ENCODE measurements around the gene DOK5.

DOK5 gene

DNA sequence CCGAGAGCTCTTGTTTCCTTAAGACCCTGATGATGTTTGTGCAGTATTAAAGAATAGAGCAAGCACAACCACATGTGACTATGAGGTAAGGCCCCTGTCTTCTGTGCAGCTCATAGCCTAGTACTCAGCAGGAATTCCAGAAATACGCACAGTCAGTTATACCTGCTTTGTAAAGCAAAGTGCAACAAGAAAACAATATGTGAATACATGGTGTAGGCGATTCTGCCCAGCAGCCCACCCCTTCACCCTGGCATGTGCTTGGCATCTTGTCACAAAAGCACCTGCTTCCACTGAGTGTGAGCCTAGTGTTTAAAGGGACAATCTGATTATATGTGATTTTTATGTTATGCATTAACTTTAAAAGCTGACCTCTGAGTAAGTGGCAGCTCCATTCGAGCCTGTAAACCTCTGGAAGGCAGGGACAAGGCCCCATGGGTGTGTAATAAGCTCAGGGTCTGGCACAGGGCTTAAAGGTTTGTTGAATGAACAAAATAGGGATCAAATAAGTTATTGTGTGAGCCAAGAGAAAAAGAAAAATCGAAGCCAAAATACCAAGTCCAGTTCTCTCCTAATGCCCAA is 148.7 kb downstream of the DOK5 start:
- H3K9ac ChIP-seq (ENCODE audit: low read depth, low read length): no peak overlapping the region

GRCh38 chr20:54624706-54625390 is 149.5 kb downstream of the DOK5 start:
- Histone ChIP-seq H3K4me3 (ENCODE audit: low read depth in 1 of 2, low read length in 2 of 2) (no peak overlapping the region), H3K4me1 (ENCODE audit: insufficient read depth, low read length) (no peaks in the 10 kb centered on the region), H3K27ac (ENCODE audit: low read length) (no peak overlapping the region), H4K20me1 (ENCODE audit: insufficient read depth, low read length) (no peaks in the 10 kb centered on the region), H3K36me3 (ENCODE audit: insufficient read depth, low read length) (no peaks in the 10 kb centered on the region), H3K79me2 (ENCODE audit: insufficient read depth, low read length) (no peaks in the 10 kb centered on the region), H2AFZ (ENCODE audit: low read depth, low read length) (no peak overlapping the region), H3K9me3 (ENCODE audit: insufficient read depth, low read length, severe bottlenecking) (no peaks in the 10 kb centered on the region), H3K27me3 (ENCODE audit: insufficient read depth, low read length, poor library complexity) (peaks cover 21% of the 10 kb centered on the region), H3K9ac (ENCODE audit: low read depth, low read length) (no peak overlapping the region), H3K4me2 (ENCODE audit: insufficient read depth, low read length) (no peak overlapping the region)
- ATAC-seq (ENCODE audit: insufficient read depth, low read depth) (no peak), DNase-seq (no peak)
- TF ChIP-seq, protein P1, sequence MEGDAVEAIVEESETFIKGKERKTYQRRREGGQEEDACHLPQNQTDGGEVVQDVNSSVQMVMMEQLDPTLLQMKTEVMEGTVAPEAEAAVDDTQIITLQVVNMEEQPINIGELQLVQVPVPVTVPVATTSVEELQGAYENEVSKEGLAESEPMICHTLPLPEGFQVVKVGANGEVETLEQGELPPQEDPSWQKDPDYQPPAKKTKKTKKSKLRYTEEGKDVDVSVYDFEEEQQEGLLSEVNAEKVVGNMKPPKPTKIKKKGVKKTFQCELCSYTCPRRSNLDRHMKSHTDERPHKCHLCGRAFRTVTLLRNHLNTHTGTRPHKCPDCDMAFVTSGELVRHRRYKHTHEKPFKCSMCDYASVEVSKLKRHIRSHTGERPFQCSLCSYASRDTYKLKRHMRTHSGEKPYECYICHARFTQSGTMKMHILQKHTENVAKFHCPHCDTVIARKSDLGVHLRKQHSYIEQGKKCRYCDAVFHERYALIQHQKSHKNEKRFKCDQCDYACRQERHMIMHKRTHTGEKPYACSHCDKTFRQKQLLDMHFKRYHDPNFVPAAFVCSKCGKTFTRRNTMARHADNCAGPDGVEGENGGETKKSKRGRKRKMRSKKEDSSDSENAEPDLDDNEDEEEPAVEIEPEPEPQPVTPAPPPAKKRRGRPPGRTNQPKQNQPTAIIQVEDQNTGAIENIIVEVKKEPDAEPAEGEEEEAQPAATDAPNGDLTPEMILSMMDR (IDR thresholded peaks at IDR 0.05; ENCODE audit: borderline replicate concordance, extremely low read depth, low read length, poor library complexity, severe bottlenecking): no peak
- TF ChIP-seq EZH2 (IDR thresholded peaks at IDR 0.05; ENCODE audit: borderline replicate concordance, low read depth, low read length, severe bottlenecking): no peak

More for the DNA sequence above, 148.7 kb downstream of the DOK5 start:
- Histone ChIP-seq H3K4me2 (ENCODE audit: insufficient read depth, low read length) (no peak overlapping the region), H3K4me1 (ENCODE audit: insufficient read depth, low read length) (no peaks in the 10 kb centered on the region), H2AFZ (ENCODE audit: low read depth, low read length) (no peak overlapping the region), H3K27ac (ENCODE audit: low read length) (no peak overlapping the region), H3K27me3 (ENCODE audit: insufficient read depth, low read length, poor library complexity) (peaks cover 21% of the 10 kb centered on the region), H3K36me3 (ENCODE audit: insufficient read depth, low read length) (no peaks in the 10 kb centered on the region), H3K9me3 (ENCODE audit: insufficient read depth, low read length, severe bottlenecking) (no peaks in the 10 kb centered on the region), H4K20me1 (ENCODE audit: insufficient read depth, low read length) (no peaks in the 10 kb centered on the region), H3K4me3 (ENCODE audit: low read depth in 1 of 2, low read length in 2 of 2) (no peak overlapping the region), H3K79me2 (ENCODE audit: insufficient read depth, low read length) (no peaks in the 10 kb centered on the region)
- TF ChIP-seq, protein P1 (IDR thresholded peaks at IDR 0.05; ENCODE audit: borderline replicate concordance, extremely low read depth, low read length, poor library complexity, severe bottlenecking): no peak
- no peak for TF ChIP-seq EZH2 (IDR thresholded peaks at IDR 0.05; ENCODE audit: borderline replicate concordance, low read depth, low read length, severe bottlenecking)
- DNase-seq (no peak), ATAC-seq (ENCODE audit: insufficient read depth, low read depth) (no peak)

DNA sequence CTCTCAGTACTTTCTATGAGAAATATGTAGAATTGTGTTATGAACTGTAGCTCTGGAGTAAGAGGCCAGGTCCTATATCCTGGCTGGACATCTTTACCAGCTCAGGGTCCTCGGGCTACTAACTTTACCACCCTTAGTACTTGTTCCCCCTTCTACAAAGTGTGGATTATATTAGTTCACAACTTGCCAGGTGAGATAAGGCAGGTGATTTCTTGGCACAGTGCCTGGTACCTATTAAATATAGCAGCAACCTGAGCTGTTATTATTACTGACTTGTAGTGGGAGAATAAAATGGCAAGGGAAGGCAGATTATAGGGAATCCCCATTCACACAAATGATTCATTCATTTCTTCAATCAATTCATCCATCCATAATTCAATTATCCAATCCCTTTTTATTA is 150.1 kb downstream of the DOK5 start:
- no peak overlapping the region for H3K4me3 ChIP-seq (ENCODE audit: low read depth in 1 of 2, low read length in 2 of 2)
- no peaks in the 10 kb centered on the region for H4K20me1 ChIP-seq (ENCODE audit: insufficient read depth, low read length)
- H3K4me1 ChIP-seq (ENCODE audit: insufficient read depth, low read length): no peaks in the 10 kb centered on the region
- no peak overlapping the region for H3K27ac ChIP-seq (ENCODE audit: low read length)
- H3K36me3 ChIP-seq (ENCODE audit: insufficient read depth, low read length): no peaks in the 10 kb centered on the region
- no peaks in the 10 kb centered on the region for H3K79me2 ChIP-seq (ENCODE audit: insufficient read depth, low read length)
- TF ChIP-seq, protein P1 (IDR thresholded peaks at IDR 0.05; ENCODE audit: borderline replicate concordance, extremely low read depth, low read length, poor library complexity, severe bottlenecking): no peak
- TF ChIP-seq EZH2 (IDR thresholded peaks at IDR 0.05; ENCODE audit: borderline replicate concordance, low read depth, low read length, severe bottlenecking): no peak
- H3K9me3 ChIP-seq (ENCODE audit: insufficient read depth, low read length, severe bottlenecking): no peaks in the 10 kb centered on the region
- H3K4me2 ChIP-seq (ENCODE audit: insufficient read depth, low read length): no peak overlapping the region
- H3K9ac ChIP-seq (ENCODE audit: low read depth, low read length): no peak overlapping the region
- ATAC-seq (ENCODE audit: insufficient read depth, low read depth) (no peak), DNase-seq (no peak)
- H2AFZ ChIP-seq (ENCODE audit: low read depth, low read length): no peak overlapping the region
- peaks cover 21% of the 10 kb centered on the region for H3K27me3 ChIP-seq (ENCODE audit: insufficient read depth, low read length, poor library complexity)
